ENCODE measurements around the gene AFAP1.
A peak's percentile ranks its signal among the peaks of the same experiment; 100 is the strongest.

Gene AFAP1

DNA sequence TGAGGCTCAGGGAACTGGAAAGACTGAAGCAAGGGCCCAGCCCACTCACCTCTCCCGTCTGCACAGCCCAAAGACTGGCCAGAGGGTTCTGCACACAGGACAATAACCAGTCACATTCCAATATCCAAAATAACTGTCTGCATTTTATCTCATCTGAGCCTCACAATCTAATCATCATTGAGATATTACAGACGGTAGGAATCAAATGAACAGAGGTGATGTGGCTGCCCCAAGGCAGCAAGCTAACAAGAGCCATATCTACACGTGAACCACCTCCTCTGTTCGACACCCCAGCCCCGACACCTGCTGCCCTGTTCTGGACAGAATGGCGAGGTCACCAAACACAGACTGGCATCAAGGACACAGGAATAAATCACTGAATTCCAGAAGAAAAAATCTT, 60.5 kb downstream of the AFAP1 start:
- Histone ChIP-seq H3K27ac (ENCODE audit: low read depth in 2 of 2, low read length in 2 of 2) (no peak overlapping the region), H3K36me3 (ENCODE audit: control insufficient read depth in 2 of 2, insufficient read depth in 2 of 2, low read length in 2 of 2) (no peaks in the 10 kb centered on the region), H3K9ac (ENCODE audit: low read depth in 1 of 2, low read length in 2 of 2) (no peak overlapping the region), H3K27me3 (ENCODE audit: control insufficient read depth in 2 of 2, insufficient read depth in 2 of 2, low read length in 2 of 2) (no peaks in the 10 kb centered on the region), H3K4me3 (ENCODE audit: low read length in 2 of 2) (no peak overlapping the region), H3K4me1 (ENCODE audit: control insufficient read depth in 2 of 2, insufficient read depth in 2 of 2, low read length in 2 of 2) (peaks cover 0 to 9% of the 10 kb centered on the region in 2 donors), H3K9me3 (ENCODE audit: control insufficient read depth in 2 of 2, low read length in 2 of 2) (no peaks in the 10 kb centered on the region)

DNA sequence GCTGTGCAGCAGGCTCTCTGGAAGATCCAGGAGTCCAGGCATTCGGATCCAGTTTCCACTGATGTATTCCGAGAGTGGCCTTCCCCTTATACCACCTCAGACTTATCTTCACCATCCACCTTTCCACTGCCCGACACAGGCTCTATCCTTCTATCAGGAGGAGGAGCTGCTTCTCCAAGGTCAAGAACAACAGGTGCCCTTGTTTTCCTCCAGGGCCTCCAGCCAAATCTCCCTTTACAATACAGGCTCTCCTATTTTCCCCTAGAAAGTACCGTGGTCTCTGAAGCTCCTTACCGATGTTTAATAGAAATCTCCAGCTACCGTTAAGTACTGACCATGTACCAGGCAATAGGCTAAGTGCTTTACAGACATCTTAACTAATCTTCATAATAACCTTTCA, 61.3 kb downstream of the AFAP1 start:
- Histone ChIP-seq H3K27me3 (ENCODE audit: control insufficient read depth in 2 of 2, insufficient read depth in 2 of 2, low read length in 2 of 2) (no peaks in the 10 kb centered on the region), H3K4me3 (ENCODE audit: low read length in 2 of 2) (no peak overlapping the region), H3K4me1 (ENCODE audit: control insufficient read depth in 2 of 2, insufficient read depth in 2 of 2, low read length in 2 of 2) (peaks cover 0 to 9% of the 10 kb centered on the region in 2 donors), H3K9ac (ENCODE audit: low read depth in 1 of 2, low read length in 2 of 2) (no peak overlapping the region), H3K9me3 (ENCODE audit: control insufficient read depth in 2 of 2, low read length in 2 of 2) (no peaks in the 10 kb centered on the region), H3K36me3 (ENCODE audit: control insufficient read depth in 2 of 2, insufficient read depth in 2 of 2, low read length in 2 of 2) (no peaks in the 10 kb centered on the region), H3K27ac (ENCODE audit: low read depth in 2 of 2, low read length in 2 of 2) (no peak overlapping the region)

DNA sequence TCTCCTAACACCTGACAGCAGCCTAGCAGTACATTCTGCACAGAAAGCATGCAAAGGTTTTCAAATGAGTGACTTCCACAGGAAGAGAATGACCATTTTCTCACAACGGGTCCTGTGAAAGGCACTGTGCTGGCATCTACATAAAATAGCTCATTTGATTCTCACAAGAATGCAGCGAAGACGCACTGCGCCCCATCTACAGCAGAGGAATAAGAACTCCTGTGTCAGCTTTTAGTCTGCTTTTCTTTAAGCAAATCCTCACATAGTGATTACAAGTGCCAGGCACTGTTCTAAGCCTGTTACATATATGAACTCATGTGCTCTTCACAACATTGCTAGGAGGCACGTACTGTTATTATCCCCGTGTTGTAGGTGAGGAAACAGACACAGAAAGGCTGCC, 62.5 kb downstream of the AFAP1 start:
- Histone ChIP-seq H3K36me3 (ENCODE audit: control insufficient read depth in 2 of 2, insufficient read depth in 2 of 2, low read length in 2 of 2) (no peaks in the 10 kb centered on the region), H3K9ac (ENCODE audit: low read depth in 1 of 2, low read length in 2 of 2) (no peak overlapping the region), H3K9me3 (ENCODE audit: control insufficient read depth in 2 of 2, low read length in 2 of 2) (no peaks in the 10 kb centered on the region), H3K27ac (ENCODE audit: low read depth in 2 of 2, low read length in 2 of 2) (no peak overlapping the region), H3K4me3 (ENCODE audit: low read length in 2 of 2) (no peak overlapping the region), H3K4me1 (ENCODE audit: control insufficient read depth in 2 of 2, insufficient read depth in 2 of 2, low read length in 2 of 2) (peaks cover 0 to 9% of the 10 kb centered on the region in 2 donors), H3K27me3 (ENCODE audit: control insufficient read depth in 2 of 2, insufficient read depth in 2 of 2, low read length in 2 of 2) (no peaks in the 10 kb centered on the region)

DNA sequence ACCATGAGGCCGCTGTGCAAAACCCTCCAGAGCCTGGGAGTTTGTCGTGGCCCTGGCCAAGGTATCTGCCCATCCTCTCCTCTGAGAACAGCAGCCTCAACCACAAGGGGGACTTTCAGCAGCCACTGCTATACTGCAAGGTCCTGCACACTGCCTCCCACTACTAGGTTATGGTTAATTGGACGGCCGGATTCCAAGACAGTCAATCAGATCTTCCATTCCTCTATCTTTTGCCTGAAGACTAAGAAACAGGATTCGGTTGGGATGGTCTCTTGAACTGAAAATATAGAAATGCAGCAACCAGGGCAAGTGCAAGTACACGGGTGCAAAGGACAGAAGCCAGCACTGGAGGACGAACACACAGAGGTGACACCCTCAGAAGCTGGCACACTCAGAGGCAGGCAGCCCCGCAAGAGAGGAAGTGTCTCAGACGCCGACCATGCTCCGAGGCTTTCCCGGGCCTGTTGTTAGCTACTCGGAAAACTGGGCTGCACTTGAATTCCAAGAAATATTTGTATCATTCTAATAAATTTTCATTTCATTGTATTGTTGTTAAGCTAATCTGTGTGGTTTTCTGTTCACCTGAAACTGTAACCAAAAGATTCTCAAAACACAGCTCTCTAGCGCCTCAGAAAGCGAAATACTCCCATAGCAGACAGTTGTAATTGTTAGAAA, 63.3 kb downstream of the AFAP1 start:
- Histone ChIP-seq H3K27me3 (ENCODE audit: control insufficient read depth in 2 of 2, insufficient read depth in 2 of 2, low read length in 2 of 2) (no peaks in the 10 kb centered on the region), H3K4me1 (ENCODE audit: control insufficient read depth in 2 of 2, insufficient read depth in 2 of 2, low read length in 2 of 2) (peaks cover 0 to 9% of the 10 kb centered on the region in 2 donors), H3K27ac (ENCODE audit: low read depth in 2 of 2, low read length in 2 of 2) (no peak overlapping the region), H3K36me3 (ENCODE audit: control insufficient read depth in 2 of 2, insufficient read depth in 2 of 2, low read length in 2 of 2) (peaks cover 1 to 2% of the 10 kb centered on the region in 2 donors), H3K9me3 (ENCODE audit: control insufficient read depth in 2 of 2, low read length in 2 of 2) (no peaks in the 10 kb centered on the region), H3K4me3 (ENCODE audit: low read length in 2 of 2) (peak overlapping the region in 1 of 2 donors; percentile 50), H3K9ac (ENCODE audit: low read depth in 1 of 2, low read length in 2 of 2) (no peak overlapping the region)

DNA sequence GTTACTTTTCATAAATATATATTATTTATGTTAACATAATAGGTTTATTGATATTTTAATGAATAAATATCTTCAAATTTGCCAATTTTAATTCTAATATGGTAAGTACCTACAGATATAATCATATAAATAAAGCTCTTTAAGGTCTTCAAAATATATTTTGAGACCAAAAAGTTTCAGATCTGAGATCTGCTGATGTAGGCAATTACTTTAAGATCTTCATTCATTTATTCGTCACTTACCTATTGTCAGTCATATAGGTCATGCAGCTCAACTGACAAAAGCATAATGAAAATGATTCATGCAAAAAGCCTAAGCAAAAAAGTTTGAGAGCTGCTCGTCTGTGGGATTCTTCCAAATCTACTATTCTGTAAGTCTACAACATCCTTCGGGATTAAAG, 64.8 kb downstream of the AFAP1 start:
- H3K4me1 ChIP-seq (ENCODE audit: control insufficient read depth in 2 of 2, insufficient read depth in 2 of 2, low read length in 2 of 2): peaks cover 0 to 9% of the 10 kb centered on the region in 2 donors
- no peak overlapping the region for H3K27ac ChIP-seq (ENCODE audit: low read depth in 2 of 2, low read length in 2 of 2)
- H3K36me3 ChIP-seq (ENCODE audit: control insufficient read depth in 2 of 2, insufficient read depth in 2 of 2, low read length in 2 of 2): peaks cover 5 to 6% of the 10 kb centered on the region in 2 donors

DNA sequence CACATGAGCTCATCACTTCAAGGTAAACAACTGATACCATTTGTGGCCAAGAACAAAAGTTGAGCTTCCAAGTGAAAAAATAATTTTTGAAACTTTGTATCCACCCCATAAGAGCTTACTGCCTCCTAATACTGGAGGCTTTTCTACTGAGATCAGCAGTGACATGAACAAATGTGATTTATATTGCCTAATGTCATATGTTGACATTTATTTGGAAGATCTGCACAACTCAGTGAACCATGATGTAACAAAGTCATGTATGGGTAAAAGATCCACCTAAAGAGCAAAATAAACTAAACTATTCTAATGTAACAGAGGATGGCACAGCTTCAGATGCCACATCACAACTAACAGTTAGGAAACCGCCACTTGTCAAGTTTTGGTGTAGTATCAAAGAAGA, 65.8 kb downstream of the AFAP1 start:
- no peaks in the 10 kb centered on the region for H3K27me3 ChIP-seq (ENCODE audit: control insufficient read depth in 2 of 2, insufficient read depth in 2 of 2, low read length in 2 of 2)
- no peaks in the 10 kb centered on the region for H3K9me3 ChIP-seq (ENCODE audit: control insufficient read depth in 2 of 2, low read length in 2 of 2)
- H3K4me1 ChIP-seq (ENCODE audit: control insufficient read depth in 2 of 2, insufficient read depth in 2 of 2, low read length in 2 of 2): peaks cover 0 to 6% of the 10 kb centered on the region in 2 donors
- H3K27ac ChIP-seq (ENCODE audit: low read depth in 2 of 2, low read length in 2 of 2): no peak overlapping the region
- no peak overlapping the region for H3K4me3 ChIP-seq (ENCODE audit: low read length in 2 of 2)
- no peak overlapping the region for H3K9ac ChIP-seq (ENCODE audit: low read depth in 1 of 2, low read length in 2 of 2)
- peaks cover 6 to 7% of the 10 kb centered on the region in 2 donors for H3K36me3 ChIP-seq (ENCODE audit: control insufficient read depth in 2 of 2, insufficient read depth in 2 of 2, low read length in 2 of 2)

More for the DNA sequence above, 64.8 kb downstream of the AFAP1 start:
- Histone ChIP-seq H3K9me3 (ENCODE audit: control insufficient read depth in 2 of 2, low read length in 2 of 2) (no peaks in the 10 kb centered on the region), H3K9ac (ENCODE audit: low read depth in 1 of 2, low read length in 2 of 2) (no peak overlapping the region), H3K27me3 (ENCODE audit: control insufficient read depth in 2 of 2, insufficient read depth in 2 of 2, low read length in 2 of 2) (no peaks in the 10 kb centered on the region), H3K4me3 (ENCODE audit: low read length in 2 of 2) (no peak overlapping the region)

DNA sequence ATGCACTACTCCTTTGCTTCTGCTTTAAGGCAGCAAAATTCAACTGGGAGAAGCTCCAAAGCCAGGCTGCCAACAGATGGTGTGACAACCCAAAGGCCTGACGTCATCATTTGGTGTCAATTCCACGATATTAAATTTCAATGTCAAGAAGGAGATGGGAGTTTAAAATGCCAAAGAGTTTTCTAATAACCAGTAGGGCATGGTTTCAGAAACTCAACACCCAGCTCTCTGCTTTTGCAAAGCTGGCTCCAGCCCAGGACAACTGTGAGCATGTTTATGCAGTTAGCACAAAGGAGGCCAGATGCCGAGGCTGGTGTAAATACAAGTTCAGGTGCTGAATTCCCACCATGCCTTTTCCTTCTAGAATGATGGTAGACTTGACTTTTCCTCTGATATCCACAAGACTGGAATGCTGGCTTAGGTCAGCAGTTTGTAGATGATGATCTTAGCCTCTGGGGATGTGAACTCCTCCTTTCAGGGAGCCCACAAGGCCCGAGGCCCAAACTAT, 67.3 kb downstream of the AFAP1 start:
- Histone ChIP-seq H3K4me1 (ENCODE audit: control insufficient read depth in 2 of 2, insufficient read depth in 2 of 2, low read length in 2 of 2) (peaks cover 0 to 3% of the 10 kb centered on the region in 2 donors), H3K4me3 (ENCODE audit: low read length in 2 of 2) (no peak overlapping the region), H3K9me3 (ENCODE audit: control insufficient read depth in 2 of 2, low read length in 2 of 2) (no peaks in the 10 kb centered on the region), H3K27ac (ENCODE audit: low read depth in 2 of 2, low read length in 2 of 2) (no peak overlapping the region), H3K9ac (ENCODE audit: low read depth in 1 of 2, low read length in 2 of 2) (no peak overlapping the region), H3K27me3 (ENCODE audit: control insufficient read depth in 2 of 2, insufficient read depth in 2 of 2, low read length in 2 of 2) (no peaks in the 10 kb centered on the region), H3K36me3 (ENCODE audit: control insufficient read depth in 2 of 2, insufficient read depth in 2 of 2, low read length in 2 of 2) (peaks cover 11 to 12% of the 10 kb centered on the region in 2 donors)

DNA sequence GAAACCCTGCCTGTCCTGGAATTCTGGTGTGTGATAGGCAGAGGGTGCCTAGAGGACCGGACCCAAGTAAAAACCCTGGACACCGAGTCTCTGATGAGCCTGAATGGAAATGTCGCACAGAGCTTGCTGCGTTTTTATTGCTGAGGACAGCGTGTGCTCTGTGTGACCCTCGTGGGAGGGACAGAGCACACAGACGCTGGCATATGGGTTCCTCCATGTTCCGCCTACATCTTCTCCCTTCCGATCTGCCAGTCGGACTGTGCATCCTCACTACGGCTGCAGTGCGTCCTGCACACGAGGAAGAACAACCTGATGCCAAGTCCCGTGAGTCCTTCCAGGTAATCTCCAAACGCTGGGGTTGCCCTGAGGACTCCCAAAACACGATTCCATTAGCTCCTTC, 68.3 kb downstream of the AFAP1 start:
- Histone ChIP-seq H3K9me3 (ENCODE audit: control insufficient read depth in 2 of 2, low read length in 2 of 2) (no peaks in the 10 kb centered on the region), H3K9ac (ENCODE audit: low read depth in 1 of 2, low read length in 2 of 2) (no peak overlapping the region), H3K27me3 (ENCODE audit: control insufficient read depth in 2 of 2, insufficient read depth in 2 of 2, low read length in 2 of 2) (no peaks in the 10 kb centered on the region), H3K36me3 (ENCODE audit: control insufficient read depth in 2 of 2, insufficient read depth in 2 of 2, low read length in 2 of 2) (peaks cover 12 to 13% of the 10 kb centered on the region in 2 donors), H3K4me1 (ENCODE audit: control insufficient read depth in 2 of 2, insufficient read depth in 2 of 2, low read length in 2 of 2) (no peaks in the 10 kb centered on the region), H3K27ac (ENCODE audit: low read depth in 2 of 2, low read length in 2 of 2) (no peak overlapping the region), H3K4me3 (ENCODE audit: low read length in 2 of 2) (no peak overlapping the region)

DNA sequence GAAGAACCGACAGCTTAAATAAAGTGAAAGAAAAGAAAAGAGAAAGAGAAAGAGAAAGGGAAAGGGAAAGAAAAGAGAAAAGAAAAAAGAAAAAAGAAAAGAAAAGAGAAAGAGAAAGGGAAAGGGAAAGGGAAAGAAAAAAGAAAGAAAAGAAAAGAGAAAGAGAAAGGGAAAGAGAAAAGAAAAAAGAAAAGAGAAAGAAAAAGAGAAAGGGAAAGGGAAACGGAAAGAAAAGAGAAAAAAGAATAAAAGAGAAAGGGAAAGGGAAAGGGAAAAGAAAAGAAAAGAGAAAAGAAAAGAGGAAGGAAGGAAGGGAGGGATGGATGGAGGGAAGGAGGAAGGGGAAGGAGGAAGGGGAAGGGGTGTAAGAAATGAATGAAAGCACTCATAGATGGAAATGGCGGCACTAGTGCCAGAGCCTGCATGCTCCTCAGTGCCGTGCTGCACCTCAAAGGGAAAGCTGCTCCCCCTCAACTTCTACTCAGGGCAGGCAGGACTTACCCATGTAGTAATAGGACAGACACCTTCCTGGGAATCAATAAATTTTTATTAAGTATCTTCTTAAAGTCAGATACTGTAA, 70.7 kb downstream of the AFAP1 start:
- Histone ChIP-seq H3K27me3 (ENCODE audit: control insufficient read depth in 2 of 2, insufficient read depth in 2 of 2, low read length in 2 of 2) (no peaks in the 10 kb centered on the region), H3K9me3 (ENCODE audit: control insufficient read depth in 2 of 2, low read length in 2 of 2) (no peaks in the 10 kb centered on the region), H3K9ac (ENCODE audit: low read depth in 1 of 2, low read length in 2 of 2) (no peak overlapping the region), H3K27ac (ENCODE audit: low read depth in 2 of 2, low read length in 2 of 2) (no peak overlapping the region), H3K4me1 (ENCODE audit: control insufficient read depth in 2 of 2, insufficient read depth in 2 of 2, low read length in 2 of 2) (no peaks in the 10 kb centered on the region), H3K4me3 (ENCODE audit: low read length in 2 of 2) (no peak overlapping the region), H3K36me3 (ENCODE audit: control insufficient read depth in 2 of 2, insufficient read depth in 2 of 2, low read length in 2 of 2) (peaks cover 12 to 13% of the 10 kb centered on the region in 2 donors)

DNA sequence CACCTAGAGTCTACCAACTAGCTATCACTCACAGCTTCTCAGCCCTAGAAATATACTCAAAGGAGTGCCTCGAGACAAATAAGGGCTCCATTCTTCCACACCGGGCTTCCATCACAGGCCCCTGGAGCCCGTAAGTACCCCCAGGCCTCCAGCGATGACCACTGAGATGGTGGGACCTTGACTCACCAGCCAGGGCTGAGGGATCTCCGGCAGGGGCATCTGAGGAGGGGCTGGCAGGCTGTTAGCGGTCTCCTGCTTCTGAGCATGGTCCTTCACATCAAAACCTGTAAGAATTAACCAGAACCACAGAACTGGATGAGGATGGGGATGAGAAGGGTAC, 71.3 kb downstream of the AFAP1 start:
- no peak overlapping the region for H3K9ac ChIP-seq (ENCODE audit: low read depth in 1 of 2, low read length in 2 of 2)
- H3K4me3 ChIP-seq (ENCODE audit: low read length in 2 of 2): no peak overlapping the region
- H3K27me3 ChIP-seq (ENCODE audit: control insufficient read depth in 2 of 2, insufficient read depth in 2 of 2, low read length in 2 of 2): no peaks in the 10 kb centered on the region
- no peaks in the 10 kb centered on the region for H3K4me1 ChIP-seq (ENCODE audit: control insufficient read depth in 2 of 2, insufficient read depth in 2 of 2, low read length in 2 of 2)
- H3K36me3 ChIP-seq (ENCODE audit: control insufficient read depth in 2 of 2, insufficient read depth in 2 of 2, low read length in 2 of 2): peaks cover 12 to 13% of the 10 kb centered on the region in 2 donors
- no peaks in the 10 kb centered on the region for H3K9me3 ChIP-seq (ENCODE audit: control insufficient read depth in 2 of 2, low read length in 2 of 2)
- no peak overlapping the region for H3K27ac ChIP-seq (ENCODE audit: low read depth in 2 of 2, low read length in 2 of 2)

All from mucosa of rectum (tissue), 2 donors.